GM21576 (cell line): ENCODE measurements around the gene KCNN3.

Experiments
- ATAC-seq: cut with Tn5 transposase; IDR thresholded peaks from one replicate; pipeline ENCODE4 v1.9.1; 2021; ENCODE audit warnings: mild to moderate bottlenecking, moderate library complexity; ENCODE audit not compliant: unreplicated experiment

The KCNN3 gene

DNA sequence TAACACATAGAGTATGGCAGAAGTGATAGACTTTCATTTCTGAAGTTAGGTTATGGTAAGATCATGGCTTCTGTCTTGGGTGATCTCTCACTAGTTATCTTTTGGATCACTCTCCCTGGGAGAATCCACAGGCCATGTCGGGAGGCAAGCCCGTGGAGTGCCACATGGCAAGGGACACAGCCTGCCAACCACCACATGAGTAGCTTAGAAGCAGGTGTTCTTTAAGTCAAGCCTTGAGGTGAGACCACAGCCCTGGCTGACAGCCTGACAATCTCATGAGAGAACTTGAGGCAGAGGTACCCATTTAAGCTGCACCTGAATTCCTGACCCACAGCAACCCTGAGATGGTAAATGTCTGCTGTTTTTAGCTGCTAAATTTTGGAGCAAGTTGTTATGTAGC is 130.4 kb downstream of the KCNN3 start:
- no peak for ATAC-seq

DNA sequence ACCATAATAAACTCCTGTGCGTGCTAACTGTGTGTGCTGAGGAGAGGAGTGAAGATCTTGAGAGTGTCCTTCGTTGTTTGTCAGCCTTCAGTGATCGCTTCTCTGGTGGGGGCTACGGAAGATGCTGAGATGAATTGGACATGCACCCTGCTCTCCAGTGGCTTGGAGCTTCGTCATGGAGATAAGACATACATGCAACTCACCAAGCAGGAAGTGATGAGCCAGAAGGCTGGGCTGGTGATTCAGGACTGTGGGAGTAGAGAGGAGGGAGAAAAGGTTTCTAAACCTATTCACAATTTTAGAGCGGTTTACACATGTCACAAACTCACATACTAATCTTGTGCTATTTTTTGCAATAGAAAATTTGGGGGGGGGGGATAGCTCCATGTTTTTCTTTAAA is 133.2 kb downstream of the KCNN3 start:
- ATAC-seq = no peak

DNA sequence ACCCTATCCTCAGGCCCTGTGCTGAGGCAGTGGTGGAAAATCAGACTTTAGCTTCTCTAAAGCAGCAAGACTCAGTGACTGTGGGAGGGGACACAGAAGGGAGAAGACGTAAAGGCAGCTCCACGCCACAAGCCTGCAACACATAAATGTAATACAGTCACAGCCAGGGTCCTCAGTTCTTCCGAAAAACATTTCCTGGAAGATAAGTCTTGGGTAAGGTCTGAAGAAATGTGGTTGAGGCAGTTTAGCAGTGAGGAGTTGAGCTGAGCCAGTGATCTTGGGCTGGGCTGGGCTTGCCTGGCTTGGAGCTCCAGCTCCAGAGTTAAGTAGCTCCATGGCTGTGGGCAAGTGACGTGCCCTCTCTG is 134.3 kb downstream of the KCNN3 start:
- no peak for ATAC-seq

DNA sequence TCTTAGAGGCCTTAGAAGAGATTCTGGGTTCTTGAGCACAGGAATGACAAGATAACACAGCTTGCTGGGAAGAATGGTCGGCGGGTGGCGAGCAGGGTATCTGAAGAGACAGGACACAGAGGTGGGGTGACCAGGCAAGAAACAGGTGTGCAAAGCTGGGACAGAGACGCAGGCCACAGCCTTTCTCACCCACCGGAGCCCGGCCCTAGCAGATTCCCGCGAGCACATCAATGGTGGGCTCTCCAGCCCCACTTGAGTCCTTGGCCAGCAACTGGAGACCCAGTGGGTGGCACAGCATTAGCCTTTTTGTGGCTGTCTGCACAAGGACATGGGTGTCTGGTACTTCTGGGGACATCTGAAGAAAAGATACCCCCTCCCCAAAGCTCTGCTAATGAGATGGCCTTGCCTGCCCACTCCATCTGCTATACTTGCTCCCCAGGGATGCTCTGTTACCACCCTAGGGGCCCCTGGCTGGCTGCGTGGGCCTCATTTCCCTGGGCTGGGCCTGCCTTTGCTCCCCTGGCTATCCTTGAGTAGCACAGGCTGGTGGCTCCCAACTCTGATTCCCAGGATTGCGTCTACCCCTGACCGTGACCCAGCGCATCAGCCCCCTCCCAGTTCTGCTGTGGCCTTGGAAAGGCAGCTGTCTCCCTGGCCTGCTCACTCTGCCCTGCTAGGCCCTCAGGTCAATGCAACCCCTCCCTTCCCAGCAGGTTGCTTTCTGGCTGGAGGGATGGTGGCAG is 134.8 kb downstream of the KCNN3 start:
- no peak for ATAC-seq

DNA sequence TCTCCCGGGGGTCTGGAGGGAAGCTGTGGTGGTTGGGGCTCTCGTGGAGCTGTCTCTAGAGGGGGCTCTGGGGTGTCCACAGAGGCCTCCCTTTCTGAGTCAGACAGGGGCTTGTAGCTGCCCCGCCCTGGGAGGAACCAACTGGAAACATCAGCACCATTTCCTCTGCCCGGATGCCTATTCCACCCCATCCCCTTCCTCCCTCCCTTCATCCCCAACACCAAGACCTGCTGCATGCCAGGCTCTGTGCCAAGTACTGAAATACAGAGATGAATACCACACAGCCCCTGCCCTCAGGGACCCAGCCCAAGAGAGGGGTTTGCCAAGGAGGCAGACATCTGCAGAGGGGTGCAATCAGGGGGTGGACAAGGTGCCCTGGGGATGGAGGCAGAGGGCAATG is 136.5 kb downstream of the KCNN3 start:
- ATAC-seq = no peak

DNA sequence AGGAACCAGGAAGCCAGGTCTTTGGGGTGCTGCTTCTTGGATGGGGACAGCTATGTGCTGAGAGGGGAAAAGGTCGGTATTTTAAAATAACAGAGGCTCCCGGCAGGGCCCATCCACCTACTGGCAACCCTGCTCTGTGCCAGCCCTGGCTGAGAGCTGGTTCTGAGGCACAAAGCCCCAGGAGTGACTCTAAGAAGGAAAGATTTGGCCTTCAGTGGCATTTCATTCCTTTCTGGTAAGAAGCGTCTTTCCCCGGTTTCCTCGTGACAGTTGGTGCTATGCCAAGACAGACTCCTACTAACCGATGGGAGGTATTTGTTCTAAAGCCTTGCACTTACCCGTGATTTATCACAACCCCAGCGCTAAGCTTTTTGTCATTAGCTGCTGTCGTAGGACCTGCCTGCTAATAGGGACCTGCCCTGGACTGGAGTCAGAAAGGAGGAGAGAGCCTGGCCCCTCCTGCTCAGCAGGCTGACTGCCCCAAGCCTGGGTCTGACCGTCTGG is 139.0 kb downstream of the KCNN3 start:
- no peak for ATAC-seq

DNA sequence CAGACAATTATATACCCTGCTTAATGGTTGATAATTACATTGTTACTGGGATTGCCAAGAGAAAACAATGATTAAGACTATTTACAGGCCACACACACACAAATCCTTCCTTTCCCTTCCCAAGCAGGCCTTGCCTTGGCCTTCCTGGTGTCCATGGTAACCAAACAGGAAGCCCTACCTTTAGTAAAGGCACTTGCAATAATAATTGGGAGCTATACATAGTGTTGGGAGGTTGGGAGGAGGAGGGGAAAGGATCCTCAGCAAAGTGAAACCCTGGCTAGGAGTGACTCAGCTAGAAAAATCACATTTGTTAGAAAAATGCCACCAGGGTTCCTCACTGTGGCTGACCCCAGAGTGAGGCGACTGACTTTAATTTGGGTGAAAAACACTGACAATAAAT is 139.8 kb downstream of the KCNN3 start:
- ATAC-seq = no peak

DNA sequence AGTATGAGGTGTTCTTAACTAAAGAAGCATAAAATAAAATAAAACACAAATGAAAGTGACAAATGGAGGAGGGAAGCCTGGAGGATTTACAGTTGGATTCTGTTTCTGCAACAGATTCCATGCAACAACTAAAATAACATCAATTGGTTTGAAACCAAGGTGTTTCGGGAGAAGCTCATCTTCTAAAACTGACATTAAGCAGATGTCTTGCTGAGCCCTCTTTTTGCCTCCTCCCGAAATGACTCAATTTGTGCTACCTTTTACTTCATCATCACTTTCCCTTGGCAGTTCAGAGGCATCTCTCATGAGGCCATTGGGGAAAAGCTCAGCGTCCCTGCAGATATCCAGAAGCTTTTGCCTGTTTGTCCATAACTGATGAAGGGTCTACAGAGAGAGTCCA is 140.5 kb downstream of the KCNN3 start:
- ATAC-seq = no peak

DNA sequence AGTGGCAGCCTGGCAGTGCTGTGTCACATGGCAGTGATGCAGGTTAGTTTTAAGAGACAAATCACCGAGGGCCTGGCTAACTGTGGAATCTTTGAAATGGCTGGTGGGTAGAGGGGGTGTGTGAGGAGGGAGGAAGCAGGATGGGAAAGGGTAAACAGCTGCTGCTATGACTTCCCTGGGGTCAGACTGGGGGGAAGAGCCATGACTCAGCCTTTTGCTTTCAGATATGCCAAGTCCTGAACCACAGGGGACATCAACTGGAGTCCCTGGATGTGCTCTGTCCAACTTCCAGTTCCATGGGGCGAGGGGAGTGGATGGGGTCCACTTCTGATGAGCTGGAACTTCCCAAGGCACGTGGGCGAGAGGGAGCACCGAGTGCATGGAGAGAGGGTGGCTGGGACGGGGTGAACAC is 141.0 kb downstream of the KCNN3 start:
- ATAC-seq = no peak

DNA sequence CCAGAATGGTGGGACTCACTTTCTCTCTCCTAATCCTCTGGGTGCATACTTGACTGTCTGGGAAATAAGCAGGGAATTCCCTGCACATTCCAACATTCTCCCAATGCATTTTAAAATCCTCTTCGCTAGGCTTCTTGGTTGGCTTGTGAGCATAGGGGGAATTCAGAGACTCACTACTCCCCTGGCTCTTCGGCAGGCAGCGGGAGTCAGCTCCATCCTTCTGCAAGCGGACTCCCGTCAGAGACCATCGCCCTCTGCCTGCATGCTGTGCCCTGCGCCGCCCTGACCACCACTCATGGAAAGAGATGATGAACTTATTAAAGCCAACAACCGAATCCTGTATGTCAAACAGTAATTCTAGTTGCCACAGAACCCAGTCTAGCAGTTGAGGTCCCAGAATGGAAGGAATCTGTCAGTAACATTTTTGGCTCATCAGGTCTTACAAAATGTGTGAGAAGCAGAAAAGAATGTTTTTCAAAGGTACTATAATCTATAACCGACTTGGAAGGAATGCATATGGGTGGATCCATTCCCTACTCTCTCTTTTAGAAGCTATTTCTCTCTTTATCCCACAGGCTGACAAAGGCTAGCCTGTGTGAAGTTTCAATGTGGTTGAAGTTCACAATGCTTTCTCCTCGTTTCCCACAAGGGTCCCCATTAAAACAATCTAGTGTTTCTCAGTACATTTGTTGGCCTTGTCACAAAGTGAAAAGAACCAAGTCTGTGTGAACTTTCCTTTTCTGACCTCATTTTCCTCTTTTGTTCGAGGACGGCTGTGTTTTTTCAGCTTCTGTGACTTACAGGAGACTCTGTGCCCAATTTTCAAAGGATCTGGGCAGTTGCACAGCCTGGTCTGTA is 143.0 kb downstream of the KCNN3 start:
- no peak for ATAC-seq

DNA sequence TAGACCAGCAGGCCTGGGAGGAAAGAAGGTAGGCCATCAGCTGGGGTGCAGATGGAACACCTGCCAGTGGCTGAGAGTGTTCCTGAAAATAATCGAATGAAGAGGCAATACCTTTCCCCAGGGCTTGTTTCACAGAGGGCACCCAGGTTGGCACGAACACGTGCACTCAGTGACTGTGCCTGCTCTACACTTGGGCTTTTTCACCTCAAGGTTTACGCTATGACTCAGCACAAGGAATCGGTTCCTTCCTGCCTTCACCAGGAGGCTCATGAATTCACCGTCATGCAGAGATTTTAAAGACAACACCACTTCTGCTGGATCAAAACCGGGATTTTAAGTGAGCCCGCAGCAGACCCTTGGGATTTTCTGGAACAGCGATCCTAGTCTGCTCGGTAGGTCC is 143.6 kb downstream of the KCNN3 start:
- ATAC-seq = no peak

DNA sequence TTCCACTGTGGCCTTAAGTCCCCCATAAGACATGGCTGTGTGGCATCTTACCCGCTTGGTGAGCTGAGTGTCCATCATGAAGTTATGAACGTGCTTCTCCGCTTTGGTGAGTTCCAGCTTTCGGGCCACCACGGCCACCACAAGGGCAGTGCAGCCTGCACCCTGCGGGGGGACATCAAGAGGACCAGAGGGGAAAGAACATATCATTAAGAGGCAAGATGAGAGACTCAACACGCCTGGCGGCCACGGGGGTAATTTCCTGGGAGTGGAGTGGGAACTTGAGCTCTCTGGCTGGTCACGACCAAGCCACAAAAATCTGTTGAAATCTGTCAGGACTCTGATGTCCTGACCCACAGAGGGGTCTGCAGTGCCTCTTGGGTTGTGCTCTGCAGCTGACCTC is 144.2 kb downstream of the KCNN3 start:
- no peak for ATAC-seq

DNA sequence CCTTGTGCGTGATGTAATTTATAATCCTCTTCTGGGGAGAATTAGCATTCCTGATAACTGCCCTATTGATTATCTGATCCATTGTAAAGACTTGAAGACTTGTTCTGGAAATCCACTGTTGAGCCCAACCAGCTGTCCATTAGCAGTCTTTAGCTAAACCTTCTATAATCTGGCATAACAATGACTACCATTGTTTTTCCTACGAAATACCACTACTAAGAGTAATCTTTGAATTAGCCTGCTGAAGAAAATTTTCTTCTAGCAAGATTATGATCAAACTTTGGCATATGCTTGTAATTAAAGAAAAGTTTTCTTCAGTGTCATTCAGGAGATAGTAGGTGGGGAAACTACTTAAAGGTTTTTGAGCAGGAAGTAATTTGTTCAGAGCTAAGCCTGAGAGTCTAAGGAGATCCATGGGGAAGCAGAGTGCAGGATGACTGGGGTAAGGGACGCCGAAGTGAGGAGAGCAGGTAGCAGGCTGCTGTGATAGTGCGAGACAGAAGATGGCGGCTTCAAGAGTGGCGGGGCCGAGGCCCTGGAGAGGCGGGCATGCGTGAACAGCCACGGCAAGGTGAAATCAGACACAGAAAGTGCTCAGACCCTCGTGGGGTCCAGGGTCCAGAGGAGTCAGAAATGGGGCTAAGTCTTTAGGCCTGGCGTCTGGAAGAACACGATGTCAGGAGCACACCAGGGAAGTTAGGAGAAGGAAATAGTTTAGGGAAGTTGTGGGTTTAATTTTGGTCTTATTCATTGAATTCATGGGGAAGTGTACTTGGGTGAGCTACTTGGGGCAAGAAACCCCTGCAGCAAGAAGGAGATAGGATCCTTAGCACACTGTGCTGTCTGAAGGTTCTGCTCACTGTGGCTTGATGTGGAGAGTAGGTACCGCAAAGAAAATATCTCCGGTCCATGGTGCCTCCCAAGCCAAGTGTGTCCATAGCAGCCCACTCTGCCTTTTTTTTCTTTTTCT is 149.5 kb downstream of the KCNN3 start:
- ATAC-seq = no peak

DNA sequence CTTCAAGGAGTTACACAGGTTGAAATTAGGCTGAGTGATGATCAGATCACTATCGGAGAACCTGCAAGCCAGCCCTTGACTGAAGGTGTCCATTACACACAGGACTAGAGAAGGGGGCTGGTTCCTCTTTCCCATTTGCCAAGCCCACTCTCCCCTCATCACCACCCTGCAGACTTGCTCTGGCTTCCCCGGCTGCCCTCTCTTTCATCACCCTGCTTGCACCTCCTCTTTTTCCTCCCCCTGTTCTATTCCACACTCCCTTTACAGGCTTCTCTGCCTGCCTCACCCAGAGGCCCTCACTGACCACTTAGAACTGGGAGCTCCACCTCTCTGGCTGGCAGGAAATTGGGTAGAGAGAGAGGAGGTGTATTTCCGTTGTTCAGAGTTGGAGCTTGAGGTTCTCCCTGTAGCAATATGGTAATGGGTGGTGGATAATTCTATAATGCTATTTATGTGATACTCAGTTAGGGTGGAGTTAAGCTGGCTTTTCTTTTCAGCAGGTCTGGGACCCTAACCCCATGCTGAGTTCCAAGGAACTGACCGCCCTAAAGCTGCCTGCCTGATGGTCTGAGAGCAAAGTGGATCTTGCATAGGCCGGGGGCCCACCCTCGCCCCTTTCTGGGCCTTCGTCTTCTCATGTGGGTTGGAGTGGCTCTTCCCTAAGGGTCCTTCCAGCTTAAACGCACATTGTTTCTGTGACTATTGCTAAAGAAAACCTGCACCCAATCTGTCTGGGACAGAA is 150.3 kb downstream of the KCNN3 start:
- ATAC-seq = no peak

DNA sequence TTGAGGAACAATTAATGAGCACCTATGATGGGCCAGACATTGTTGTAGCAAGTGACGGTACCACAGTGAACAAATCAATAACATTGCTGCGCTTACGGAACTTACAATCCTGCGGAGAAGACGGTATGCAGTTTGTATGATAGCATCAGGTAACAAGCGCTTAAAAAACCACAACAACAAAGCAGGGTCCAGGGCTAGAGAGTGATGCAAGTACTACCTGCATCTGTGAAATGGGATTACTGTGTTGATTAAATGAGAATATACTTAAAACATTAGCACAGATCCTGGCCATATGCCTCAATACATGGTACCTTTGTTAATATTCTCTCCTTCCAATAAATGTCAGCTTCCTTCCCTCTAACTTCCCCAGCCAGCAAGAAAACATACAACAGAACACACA is 151.5 kb downstream of the KCNN3 start:
- ATAC-seq = no peak

DNA sequence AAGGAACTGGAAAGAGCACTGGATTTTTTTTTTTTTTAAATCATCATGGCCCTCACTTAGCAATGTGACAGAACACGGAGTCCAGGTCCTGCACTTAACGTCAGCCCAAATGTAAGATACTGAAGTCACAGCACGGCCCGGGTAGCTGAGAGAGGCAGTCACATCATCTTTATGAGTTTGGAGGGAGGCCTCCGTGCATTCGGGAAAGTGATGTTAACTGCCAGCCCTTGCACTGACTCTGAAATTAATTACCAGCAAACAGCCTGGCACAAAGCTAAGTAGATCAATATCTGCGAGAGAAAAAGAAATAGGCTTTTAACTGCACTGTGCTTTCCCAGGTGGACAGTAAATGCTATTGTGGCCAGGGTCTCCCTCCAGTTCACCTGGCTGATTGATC is 152.6 kb downstream of the KCNN3 start:
- ATAC-seq = no peak

DNA sequence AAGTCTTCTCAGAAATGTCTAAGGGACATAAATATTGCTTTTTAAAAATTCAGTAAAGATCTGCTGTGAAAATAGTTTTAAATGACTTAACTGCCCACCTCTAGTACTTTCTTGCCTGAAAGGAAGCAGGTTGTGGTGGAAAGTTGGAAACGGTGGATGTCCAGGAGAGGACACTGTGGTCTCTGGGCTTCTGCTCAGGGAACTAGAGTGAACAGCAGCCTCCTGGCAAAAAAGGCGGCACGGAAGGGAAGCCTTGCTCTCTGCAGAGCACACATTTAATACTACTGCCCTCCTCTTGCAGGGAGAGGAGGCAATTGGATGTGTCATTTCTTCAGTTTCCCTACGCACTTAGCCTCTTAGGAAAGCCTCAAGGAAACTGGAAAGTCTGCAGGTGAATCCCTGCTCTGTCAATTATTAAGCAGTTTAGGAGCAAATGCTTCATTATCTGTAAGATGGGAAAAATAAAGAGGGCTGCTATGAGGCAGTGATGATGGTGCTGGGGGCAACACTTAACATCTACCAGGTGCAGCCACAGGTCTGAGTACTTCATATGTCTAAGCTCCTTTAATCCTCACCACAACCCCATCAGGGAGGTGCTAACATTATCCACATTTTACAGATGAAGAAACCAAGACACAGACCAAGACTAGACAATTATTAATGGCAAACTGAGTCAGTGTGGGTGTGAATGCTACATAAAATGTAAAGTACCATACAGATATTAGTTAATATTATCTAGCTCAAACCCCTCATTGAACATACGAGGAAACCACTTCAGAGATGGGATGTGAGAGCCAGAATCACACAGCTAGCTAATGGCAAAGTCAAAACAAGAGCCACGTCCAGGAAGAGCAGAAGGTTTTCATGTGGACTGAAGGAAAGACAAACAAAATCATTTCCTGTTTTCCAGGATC is 153.2 kb downstream of the KCNN3 start:
- no peak for ATAC-seq

DNA sequence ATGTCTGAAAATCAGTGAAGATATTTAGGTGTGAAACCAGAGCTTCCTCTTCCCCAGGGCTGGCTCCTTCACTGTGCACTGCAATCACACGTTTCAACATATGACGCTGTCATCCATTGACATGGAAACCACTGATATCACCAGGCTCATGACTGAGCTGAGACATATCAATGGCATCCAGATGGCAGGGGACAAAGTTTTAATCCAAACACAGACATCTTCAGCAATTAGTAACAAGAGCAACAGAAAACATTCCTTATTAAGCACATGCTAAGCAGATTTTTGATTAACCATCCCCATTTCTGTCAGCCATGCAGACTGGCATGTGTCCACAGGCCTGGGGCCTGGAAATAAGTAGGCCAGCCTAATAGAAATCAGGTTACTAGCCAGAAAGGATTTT is 154.1 kb downstream of the KCNN3 start:
- ATAC-seq = no peak

DNA sequence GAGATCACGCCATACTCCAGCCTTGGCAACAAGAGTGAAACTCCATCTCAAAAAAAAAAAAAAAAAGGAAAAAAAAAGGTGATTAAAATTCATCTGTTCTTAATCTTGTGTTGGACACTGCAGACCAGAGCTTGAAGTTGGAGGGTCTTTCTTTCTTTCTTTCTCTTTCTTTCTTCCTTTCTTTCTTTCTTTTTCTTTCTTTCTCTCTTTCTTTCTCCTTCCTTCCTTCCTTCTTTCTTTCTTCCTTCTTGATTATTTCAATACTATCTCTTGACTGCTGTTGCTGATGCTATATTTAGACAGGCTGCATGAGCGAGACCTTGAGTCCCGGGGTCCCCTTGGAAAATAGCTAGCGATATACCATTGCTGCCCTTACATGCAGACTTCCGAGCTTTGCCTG is 154.7 kb downstream of the KCNN3 start:
- ATAC-seq = no peak
